Liver (tissue), 9 donors: ENCODE data around the gene BOLA1. TPM values are rescaled to one million over a fixed set of nuclear protein-coding genes. Genes with fewer than 3 reads are reported as not detected.

Source experiments
- DNase-seq: peaks from one replicate; pipeline ENCODE4 v3.0.0-alpha.2; 2017; ENCODE audit warnings: low spot score
- H3K27ac ChIP-seq, 2 donors: one replicate each; pipeline ENCODE4 v1.7.0; 2013; ENCODE audit warnings: inconsistent platforms in 2 of 2, low read length in 2 of 2, control low read depth in 1 of 2, low read depth in 1 of 2, mild to moderate bottlenecking in 1 of 2
- H3K27me3 ChIP-seq, 4 donors: one replicate each; pipeline versions ENCODE4 v1.6.1 to v1.7.0; 2013; ENCODE audit warnings: low read length in 3 of 4, inconsistent platforms in 1 of 4, mild to moderate bottlenecking in 1 of 4, moderate library complexity in 1 of 4; ENCODE audit not compliant: control insufficient read depth in 4 of 4, insufficient read depth in 4 of 4
- H3K36me3 ChIP-seq, 4 donors: one replicate each; pipeline versions ENCODE4 v1.6.1 to v1.7.0; 2013; ENCODE audit warnings: low read length in 3 of 4, mild to moderate bottlenecking in 3 of 4, low read depth in 1 of 4, moderate library complexity in 1 of 4; ENCODE audit not compliant: control insufficient read depth in 4 of 4, insufficient read depth in 3 of 4
- H3K4me1 ChIP-seq, 4 donors: one replicate each; pipeline versions ENCODE4 v1.6.1 to v1.7.0; 2013; ENCODE audit warnings: low read length in 3 of 4, mild to moderate bottlenecking in 3 of 4, moderate library complexity in 1 of 4; ENCODE audit not compliant: control insufficient read depth in 4 of 4, insufficient read depth in 4 of 4
- H3K4me3 ChIP-seq, 3 donors: one replicate each; pipeline versions ENCODE4 v1.6.1 to v1.7.0; 2013; ENCODE audit warnings: low read length in 3 of 3, control low read depth in 1 of 3, low read depth in 1 of 3, mild to moderate bottlenecking in 1 of 3
- H3K9ac ChIP-seq, 2 donors: one replicate each; pipeline ENCODE4 v1.7.0; 2013; ENCODE audit warnings: low read length in 2 of 2, mild to moderate bottlenecking in 2 of 2, moderate library complexity in 2 of 2, control low read depth in 1 of 2, low read depth in 1 of 2
- H3K9me3 ChIP-seq, 4 donors: one replicate each; pipeline versions ENCODE4 v1.6.1 to v1.7.0; 2013; ENCODE audit warnings: low read length in 3 of 4; ENCODE audit not compliant: control insufficient read depth in 4 of 4
- FOXA1 ChIP-seq: IDR thresholded peaks from 2 replicates; pipeline ENCODE4 v1.6.1; 2016; ENCODE audit warnings: antibody characterized with exemption
- FOXA2 ChIP-seq: IDR thresholded peaks from 2 replicates; pipeline ENCODE4 v1.6.1; 2016; ENCODE audit warnings: antibody characterized with exemption
- GABPA ChIP-seq, 2 donors: IDR thresholded peaks in 1 of 2; conservative IDR thresholded peaks in 1 of 2; 2 replicates each; pipeline ENCODE4 v1.6.1; 2016; ENCODE audit warnings: antibody characterized with exemption in 2 of 2, mild to moderate bottlenecking in 1 of 2, moderate library complexity in 1 of 2
- HNF4A ChIP-seq, 2 donors: conservative IDR thresholded peaks; 2 replicates each; pipeline ENCODE4 v1.6.1; 2016; ENCODE audit warnings: antibody characterized with exemption in 2 of 2, mild to moderate bottlenecking in 2 of 2
- HNF4G ChIP-seq: IDR thresholded peaks from 2 replicates; pipeline ENCODE4 v1.6.1; 2016; ENCODE audit warnings: antibody characterized with exemption
- JUND ChIP-seq, 2 donors: IDR thresholded peaks; 2 replicates each; pipeline ENCODE4 v1.6.1; 2016; ENCODE audit warnings: antibody characterized with exemption in 2 of 2
- NR2F2 ChIP-seq: IDR thresholded peaks from 2 replicates; pipeline ENCODE4 v1.6.1; 2016; ENCODE audit warnings: antibody characterized with exemption
- RAD21 ChIP-seq, 2 donors: IDR thresholded peaks; 2 replicates each; pipeline ENCODE4 v1.6.1; 2016; ENCODE audit warnings: antibody characterized with exemption in 2 of 2, mild to moderate bottlenecking in 2 of 2
- RXRA ChIP-seq, 2 donors: IDR thresholded peaks; 2 replicates each; pipeline ENCODE4 v1.6.1; 2017 to 2018; ENCODE audit warnings: antibody characterized with exemption in 2 of 2, mild to moderate bottlenecking in 1 of 2
- SP1 ChIP-seq: IDR thresholded peaks from 2 replicates; pipeline ENCODE4 v1.6.1; 2018; ENCODE audit warnings: antibody characterized with exemption, mild to moderate bottlenecking
- TAF1 ChIP-seq: conservative IDR thresholded peaks from 2 replicates; pipeline ENCODE4 v1.6.1; 2016; ENCODE audit warnings: antibody characterized with exemption, mild to moderate bottlenecking
- YY1 ChIP-seq: IDR thresholded peaks from 2 replicates; pipeline ENCODE4 v1.6.1; 2016; ENCODE audit warnings: antibody characterized with exemption, mild to moderate bottlenecking
- WGBS: extraction: QIAGEN DNeasy Blood & Tissue Kit; methylation state at CpG from one replicate; pipeline ENCODE4 v1.1.7; 2013; 5-methylcytosine and 5-hydroxymethylcytosine counted together
- polyA plus RNA-seq, 2 donors: library from polyadenylated mRNA; stranded (reverse) in 1 of 2; unstranded in 1 of 2; fragments of 200-250 nt in 1 of 2; fragments of >200 nt in 1 of 2; fragmentation: Nextera tagmentation in 1 of 2; extraction: Ambion mirVana in 1 of 2; gene quantifications; one replicate each; pipeline versions ENCODE4 v1.2.1 to v1.2.3, GENCODE V29; 2013 to 2015
- total RNA-seq, 2 donors: library from RNA; depleted of rRNA; stranded (reverse); fragments of >200 nt; gene quantifications; one replicate each; pipeline ENCODE4 v1.2.3, GENCODE V29; 2014
- TF ChIP-seq, protein P1 (sequence below): IDR thresholded peaks from 2 replicates; pipeline ENCODE4 v1.6.1; 2016; ENCODE audit warnings: antibody characterized with exemption
- TF ChIP-seq, protein P2 (sequence below): IDR thresholded peaks from 2 replicates; pipeline ENCODE4 v1.6.1; 2016; ENCODE audit warnings: antibody characterized with exemption, mild to moderate bottlenecking
- TF ChIP-seq, protein P3 (sequence below): IDR thresholded peaks from 2 replicates; pipeline ENCODE4 v1.6.1; 2016; ENCODE audit warnings: antibody characterized with exemption
- TF ChIP-seq, protein P4 (sequence below): IDR thresholded peaks from 2 replicates; pipeline ENCODE4 v1.6.1; 2016; ENCODE audit warnings: antibody characterized with exemption
- donor health status: healthy.
- donor health status: healthy.
- donor health status: healthy.
- donor health status: healthy.
- donor health status: healthy.

BOLA1 gene
- total and polyA plus RNA-seq, 4 donors = 10.2 to 22.1 (median 11.6) TPM

DNA sequence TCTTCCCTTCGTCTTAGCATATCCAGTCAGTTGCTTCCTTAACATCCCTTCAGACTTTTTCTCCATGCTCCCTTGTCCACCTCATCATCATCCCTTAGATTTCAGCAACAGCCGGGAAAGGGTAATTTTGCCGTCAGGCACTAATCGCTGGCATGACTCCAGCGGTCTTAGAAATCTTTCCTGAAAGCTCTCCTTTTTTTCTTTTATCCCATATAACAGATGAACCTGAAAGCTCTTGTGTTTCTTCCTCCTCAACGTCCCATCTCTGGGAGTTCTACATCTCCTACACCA, 10.4 kb upstream of the BOLA1 start:
- Histone ChIP-seq H3K27ac (peak overlapping the region; percentile 100), H3K4me3 (peak overlapping the region; percentile 36 to 71 (median 57)), H3K36me3 (no peaks in the 10 kb centered on the region), H3K4me1 (peaks cover 6 to 22% (median 10%) of the 10 kb centered on the region in 4 donors), H3K9me3 (no peaks in the 10 kb centered on the region), H3K9ac (no peak overlapping the region), H3K27me3 (no peaks in the 10 kb centered on the region)
- no peak for DNase-seq
- TF ChIP-seq, protein P1, sequence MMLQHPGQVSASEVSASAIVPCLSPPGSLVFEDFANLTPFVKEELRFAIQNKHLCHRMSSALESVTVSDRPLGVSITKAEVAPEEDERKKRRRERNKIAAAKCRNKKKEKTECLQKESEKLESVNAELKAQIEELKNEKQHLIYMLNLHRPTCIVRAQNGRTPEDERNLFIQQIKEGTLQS = no peak
- no peak for TF ChIP-seq GABPA (IDR thresholded peaks at IDR 0.05 in 1 of 2, conservative IDR thresholded peaks at IDR 0.05 in 1 of 2)
- 32% methylated on average over 6 of the region's 6 CpGs for WGBS

DNA sequence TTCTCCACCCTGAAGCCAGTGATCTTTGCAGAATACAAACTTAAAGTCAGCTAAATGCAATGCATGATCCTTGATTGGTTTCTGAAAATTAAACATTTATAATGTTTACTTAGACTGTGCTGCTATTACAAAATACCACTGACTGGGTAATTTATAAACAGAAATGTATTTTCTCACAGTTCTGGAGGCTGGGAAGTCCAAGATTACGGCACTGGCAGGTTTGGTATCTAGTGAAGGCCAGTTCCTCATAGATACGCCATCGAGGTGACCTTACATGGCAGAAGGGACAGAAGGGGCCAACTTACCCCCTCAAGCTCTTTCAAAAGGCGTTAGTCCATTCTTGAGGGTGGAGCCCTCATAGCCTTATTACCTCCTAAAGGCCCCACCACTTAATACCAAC, 2.8 kb upstream of the BOLA1 start:
- no peaks in the 10 kb centered on the region for H3K36me3 ChIP-seq
- TF ChIP-seq HNF4A (conservative IDR thresholded peaks at IDR 0.05) (no peak), TAF1 (no peak), JUND (IDR thresholded peaks at IDR 0.05) (no peak)
- TF ChIP-seq, protein P2, sequence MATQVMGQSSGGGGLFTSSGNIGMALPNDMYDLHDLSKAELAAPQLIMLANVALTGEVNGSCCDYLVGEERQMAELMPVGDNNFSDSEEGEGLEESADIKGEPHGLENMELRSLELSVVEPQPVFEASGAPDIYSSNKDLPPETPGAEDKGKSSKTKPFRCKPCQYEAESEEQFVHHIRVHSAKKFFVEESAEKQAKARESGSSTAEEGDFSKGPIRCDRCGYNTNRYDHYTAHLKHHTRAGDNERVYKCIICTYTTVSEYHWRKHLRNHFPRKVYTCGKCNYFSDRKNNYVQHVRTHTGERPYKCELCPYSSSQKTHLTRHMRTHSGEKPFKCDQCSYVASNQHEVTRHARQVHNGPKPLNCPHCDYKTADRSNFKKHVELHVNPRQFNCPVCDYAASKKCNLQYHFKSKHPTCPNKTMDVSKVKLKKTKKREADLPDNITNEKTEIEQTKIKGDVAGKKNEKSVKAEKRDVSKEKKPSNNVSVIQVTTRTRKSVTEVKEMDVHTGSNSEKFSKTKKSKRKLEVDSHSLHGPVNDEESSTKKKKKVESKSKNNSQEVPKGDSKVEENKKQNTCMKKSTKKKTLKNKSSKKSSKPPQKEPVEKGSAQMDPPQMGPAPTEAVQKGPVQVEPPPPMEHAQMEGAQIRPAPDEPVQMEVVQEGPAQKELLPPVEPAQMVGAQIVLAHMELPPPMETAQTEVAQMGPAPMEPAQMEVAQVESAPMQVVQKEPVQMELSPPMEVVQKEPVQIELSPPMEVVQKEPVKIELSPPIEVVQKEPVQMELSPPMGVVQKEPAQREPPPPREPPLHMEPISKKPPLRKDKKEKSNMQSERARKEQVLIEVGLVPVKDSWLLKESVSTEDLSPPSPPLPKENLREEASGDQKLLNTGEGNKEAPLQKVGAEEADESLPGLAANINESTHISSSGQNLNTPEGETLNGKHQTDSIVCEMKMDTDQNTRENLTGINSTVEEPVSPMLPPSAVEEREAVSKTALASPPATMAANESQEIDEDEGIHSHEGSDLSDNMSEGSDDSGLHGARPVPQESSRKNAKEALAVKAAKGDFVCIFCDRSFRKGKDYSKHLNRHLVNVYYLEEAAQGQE = no peak
- no peak overlapping the region for H3K4me3 ChIP-seq
- no peaks in the 10 kb centered on the region for H3K27me3 ChIP-seq
- H3K4me1 ChIP-seq = peaks cover 2 to 19% (median 6%) of the 10 kb centered on the region in 4 donors
- no peak overlapping the region for H3K9ac ChIP-seq
- H3K27ac ChIP-seq = no peak overlapping the region
- DNase-seq = no peak
- no peaks in the 10 kb centered on the region for H3K9me3 ChIP-seq
- 94% methylated on average over 4 of the region's 4 CpGs for WGBS

DNA sequence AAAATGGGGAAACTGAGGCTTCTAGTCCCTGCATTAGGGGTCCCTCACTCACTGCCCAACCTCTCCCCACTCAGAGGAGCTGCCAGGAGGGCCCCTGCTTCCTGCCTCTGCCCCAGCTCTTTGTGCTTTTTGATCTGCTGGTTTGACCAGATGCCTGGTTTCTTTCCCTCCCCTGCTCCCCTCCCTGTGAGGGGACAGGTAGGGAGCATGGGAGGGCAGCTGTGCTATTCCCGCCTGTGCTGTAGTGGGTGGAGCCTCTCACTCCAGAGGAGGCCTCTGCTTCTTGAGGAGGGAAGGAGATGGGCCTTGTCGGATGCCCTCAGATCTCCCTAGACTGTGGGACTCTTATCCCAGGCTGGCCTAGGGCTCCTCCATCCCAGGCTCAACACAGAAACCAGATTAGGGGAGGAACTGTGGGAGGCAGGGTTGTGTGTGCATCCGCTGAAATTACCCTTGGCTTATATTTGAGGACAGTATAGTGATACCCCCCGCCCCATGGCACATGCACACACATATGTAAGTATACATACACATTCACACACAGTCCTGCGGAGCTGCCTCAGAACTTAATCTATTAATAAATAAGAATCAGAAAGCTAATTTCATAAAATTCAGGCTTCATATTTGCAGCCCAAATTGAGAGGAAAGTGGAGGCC, 4.6 kb downstream of the BOLA1 start:
- Histone ChIP-seq H3K27me3 (no peaks in the 10 kb centered on the region), H3K9me3 (no peaks in the 10 kb centered on the region), H3K27ac (no peak overlapping the region), H3K4me1 (peaks cover 2 to 19% (median 6%) of the 10 kb centered on the region in 4 donors), H3K9ac (no peak overlapping the region), H3K36me3 (no peaks in the 10 kb centered on the region), H3K4me3 (no peak overlapping the region)
- no peak for DNase-seq
- 88% methylated on average over 5 of the region's 5 CpGs for WGBS
- no peak for TF ChIP-seq GABPA (IDR thresholded peaks at IDR 0.05 in 1 of 2, conservative IDR thresholded peaks at IDR 0.05 in 1 of 2)
- TF ChIP-seq, protein P3, sequence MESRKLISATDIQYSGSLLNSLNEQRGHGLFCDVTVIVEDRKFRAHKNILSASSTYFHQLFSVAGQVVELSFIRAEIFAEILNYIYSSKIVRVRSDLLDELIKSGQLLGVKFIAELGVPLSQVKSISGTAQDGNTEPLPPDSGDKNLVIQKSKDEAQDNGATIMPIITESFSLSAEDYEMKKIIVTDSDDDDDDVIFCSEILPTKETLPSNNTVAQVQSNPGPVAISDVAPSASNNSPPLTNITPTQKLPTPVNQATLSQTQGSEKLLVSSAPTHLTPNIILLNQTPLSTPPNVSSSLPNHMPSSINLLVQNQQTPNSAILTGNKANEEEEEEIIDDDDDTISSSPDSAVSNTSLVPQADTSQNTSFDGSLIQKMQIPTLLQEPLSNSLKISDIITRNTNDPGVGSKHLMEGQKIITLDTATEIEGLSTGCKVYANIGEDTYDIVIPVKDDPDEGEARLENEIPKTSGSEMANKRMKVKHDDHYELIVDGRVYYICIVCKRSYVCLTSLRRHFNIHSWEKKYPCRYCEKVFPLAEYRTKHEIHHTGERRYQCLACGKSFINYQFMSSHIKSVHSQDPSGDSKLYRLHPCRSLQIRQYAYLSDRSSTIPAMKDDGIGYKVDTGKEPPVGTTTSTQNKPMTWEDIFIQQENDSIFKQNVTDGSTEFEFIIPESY = no peak
- no peak for TF ChIP-seq HNF4G
- no peak for TF ChIP-seq YY1
- TF ChIP-seq, protein P1 = no peak
- TF ChIP-seq, protein P4, sequence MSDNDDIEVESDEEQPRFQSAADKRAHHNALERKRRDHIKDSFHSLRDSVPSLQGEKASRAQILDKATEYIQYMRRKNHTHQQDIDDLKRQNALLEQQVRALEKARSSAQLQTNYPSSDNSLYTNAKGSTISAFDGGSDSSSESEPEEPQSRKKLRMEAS = no peak
- TF ChIP-seq RXRA (IDR thresholded peaks at IDR 0.05) = no peak
- no peak for TF ChIP-seq SP1
- TF ChIP-seq, protein P2 = no peak
- TF ChIP-seq JUND (IDR thresholded peaks at IDR 0.05) = no peak
- no peak for TF ChIP-seq NR2F2
- no peak for TF ChIP-seq HNF4A (conservative IDR thresholded peaks at IDR 0.05)
- TF ChIP-seq FOXA1 = no peak
- TF ChIP-seq FOXA2 = no peak
- no peak for TF ChIP-seq TAF1
- no peak for TF ChIP-seq RAD21 (IDR thresholded peaks at IDR 0.05)
